HepG2 (cell line): ENCODE measurements around the gene NLRC5. TPM values are rescaled to one million over a fixed set of nuclear protein-coding genes. Genes with fewer than 3 reads are reported as not detected.
A peak's percentile ranks its signal among the peaks of the same experiment; 100 is the strongest.

Source experiments
- ATAC-seq: fragments of 200-7000 bp; cut with Tn5 transposase; 3 replicates; pipeline ENCODE4 v1.9.1; 2020; ENCODE audit warnings: mild to moderate bottlenecking, moderate library complexity
- BruUV-seq: library from RNA; stranded (reverse); fragments of 400-500 nt; replicated peaks from 2 replicates; lab custom pipeline; 2021; lab: Mats Ljungman, UMichigan
- CTCF ChIA-PET: fragments of 300-600 bp; formaldehyde crosslinking; extraction: SDS; loops from one replicate; lab custom pipeline; 2021; ENCODE audit warnings: low total read pairs, inconsistent platforms, low intra/inter-chr PET ratio; lab: Yijun Ruan, JAX
- POLR2A ChIA-PET: fragments of 350-600 bp; sonication (Branson Sonifier 250); formaldehyde crosslinking; loops from one replicate; lab custom pipeline; 2020; ENCODE audit warnings: antibody characterized with exemption, inconsistent platforms; lab: Yijun Ruan, JAX
- DNase-seq: peaks from one replicate; pipeline ENCODE4 v3.0.0-alpha.2; 2015; ENCODE audit warnings: low spot score
- FAIRE-seq: peaks from 3 replicates; lab custom pipeline; 2011; peaks lifted over from hg19 to GRCh38; lab: Jason Lieb, UNC
- H2AFZ ChIP-seq: one replicate; pipeline ENCODE4 v1.6.1; 2011; ENCODE audit warnings: low read length, inconsistent platforms
- H3K27ac ChIP-seq: fragments of 300-600 bp; 3 replicates; pipeline ENCODE4 v1.8.0; 2011; ENCODE audit warnings: mixed run types, mild to moderate bottlenecking, mixed read lengths, low read length, inconsistent platforms; ENCODE audit not compliant: insufficient read depth; ENCODE audit errors: extremely low read length
- H3K27me3 ChIP-seq, 2 experiments: fragments of 200-600 bp in 1 of 2; 2 replicates in 1 of 2; 3 replicates in 1 of 2; pipeline versions ENCODE4 v1.6.0 to v1.8.0; 2011; ENCODE audit warnings: low read length in 2 of 2, mild to moderate bottlenecking in 2 of 2, moderate library complexity in 2 of 2, inconsistent platforms in 1 of 2; ENCODE audit not compliant: insufficient read depth in 2 of 2, control insufficient read depth in 1 of 2
- H3K36me3 ChIP-seq, 2 experiments: fragments of 200-600 bp in 1 of 2; replicated peaks in 1 of 2; 2 replicates in 1 of 2; 3 replicates in 1 of 2; pipeline versions ENCODE4 v1.5.1 to v1.8.0; 2011; ENCODE audit warnings: low read length in 2 of 2, inconsistent platforms in 1 of 2; ENCODE audit not compliant: insufficient read depth in 2 of 2, control insufficient read depth in 1 of 2
- H3K4me1 ChIP-seq: 2 replicates; pipeline ENCODE4 v1.5.1; 2012; ENCODE audit warnings: low read length, inconsistent platforms; ENCODE audit not compliant: insufficient read depth
- H3K4me2 ChIP-seq: 2 replicates; pipeline ENCODE4 v1.6.0; 2011; ENCODE audit warnings: low read depth, low read length, inconsistent platforms
- H3K4me3 ChIP-seq, 3 experiments: fragments of 200-600 bp in 1 of 3; sonication (generic), shearing (Covaris generic) in 1 of 3; replicated peaks in 1 of 3; 2 replicates each; pipeline ENCODE4 v1.5.1; 2011 to 2016; ENCODE audit warnings: low read length in 3 of 3, inconsistent platforms in 2 of 3, low read depth in 2 of 3, mild to moderate bottlenecking in 2 of 3, control low read depth in 1 of 3, mixed read lengths in 1 of 3; ENCODE audit not compliant: insufficient read depth in 1 of 3
- H3K79me2 ChIP-seq: one replicate; pipeline ENCODE4 v1.6.1; 2011; ENCODE audit warnings: low read length, inconsistent platforms; ENCODE audit not compliant: insufficient read depth
- H3K9ac ChIP-seq: 2 replicates; pipeline ENCODE4 v1.6.0; 2011; ENCODE audit warnings: mild to moderate bottlenecking, low read depth, low read length, inconsistent platforms; ENCODE audit not compliant: insufficient read depth
- H3K9me3 ChIP-seq: 2 replicates; pipeline ENCODE4 v1.5.1; 2012; ENCODE audit warnings: mild to moderate bottlenecking, low read length
- H4K20me1 ChIP-seq: 2 replicates; pipeline ENCODE4 v1.6.0; 2011; ENCODE audit warnings: inconsistent platforms, mild to moderate bottlenecking, low read length, moderate library complexity; ENCODE audit not compliant: insufficient read depth
- HOMEZ ChIP-seq: IDR thresholded peaks from 2 replicates; pipeline ENCODE4 v1.6.1; 2016; ENCODE audit warnings: low read depth
- IRX3 ChIP-seq: sonication (generic); formaldehyde crosslinking; IDR thresholded peaks from 2 replicates; pipeline ENCODE4 v1.8.1; 2023; ENCODE audit warnings: mild to moderate bottlenecking, low read depth, missing genetic modification reagents, borderline replicate concordance
- JARID2 ChIP-seq: sonication (generic); formaldehyde crosslinking; IDR thresholded peaks from 2 replicates; pipeline ENCODE4 v1.8.1; 2023; ENCODE audit warnings: missing genetic modification reagents, inconsistent platforms; ENCODE audit not compliant: insufficient replicate concordance
- MEF2D ChIP-seq: sonication (generic); formaldehyde crosslinking; IDR thresholded peaks from 2 replicates; pipeline ENCODE4 v1.5.1; 2020; ENCODE audit warnings: mild to moderate bottlenecking, missing genetic modification reagents
- ZNF407 ChIP-seq: sonication (generic); formaldehyde crosslinking; IDR thresholded peaks from one replicate; pipeline ENCODE4 v1.5.1; 2020; ENCODE audit warnings: mild to moderate bottlenecking, missing genetic modification reagents; ENCODE audit errors: not compliant biosample characterization
- ZNF530 ChIP-seq: sonication (generic); formaldehyde crosslinking; IDR thresholded peaks from 2 replicates; pipeline ENCODE4 v1.5.0; 2020; ENCODE audit warnings: low read depth, mild to moderate bottlenecking, missing genetic modification reagents
- WGBS: methylation state at CpG from one replicate; pipeline ENCODE4 v1.1.6; 2017; ENCODE audit warnings: low lambda C conversion rate; 5-methylcytosine and 5-hydroxymethylcytosine counted together
- in situ Hi-C: cut with HindIII; loops from 2 replicates; pipeline ENCODE4 v1.10.0; 2017; ENCODE audit warnings: low pct_unique_long_range_greater_than_20kb; ENCODE audit not compliant: extremely low pct_ligation_motif_present
- intact Hi-C: fragments of 100-400 bp; cut with micrococcal nuclease; formaldehyde crosslinking; loops from one replicate; pipeline ENCODE4 v1.10.0; 2022; ENCODE audit not compliant: unreplicated experiment
- polyA plus RNA-seq, 8 experiments: library from polyadenylated mRNA; depleted of rRNA in 3 of 8; stranded (reverse) in 7 of 8; unstranded in 1 of 8; fragments of >200 nt; fragmentation: Illumina TruSeq in 4 of 8; extraction: Trizol in 4 of 8; gene quantifications; 2 replicates each; pipeline versions ENCODE4 v1.2.1 to v1.2.3, GENCODE V29; 2011 to 2016; ENCODE audit warnings: low read depth in 4 of 8, missing spikeins in 1 of 8, mixed read lengths in 1 of 8; ENCODE audit not compliant: insufficient read depth in 1 of 8
- total RNA-seq, 5 experiments: library from RNA; depleted of rRNA; stranded (reverse); fragments of >200 nt; fragmentation: Illumina TruSeq; extraction: Trizol; gene quantifications; 2 replicates each; pipeline ENCODE4 v1.2.3, GENCODE V29; 2016; ENCODE audit warnings: low read depth in 1 of 5
- TF ChIP-seq, protein P1 (sequence below): sonication (generic); formaldehyde crosslinking; IDR thresholded peaks from 2 replicates; pipeline ENCODE4 v1.4.0; 2020; ENCODE audit warnings: missing genetic modification reagents

Gene NLRC5
- total and polyA plus RNA-seq, 2 of the 13 experiments (the other 11 are each of a cell fraction or from before 2014, with no cell fraction given) = 6.3 to 12.7 TPM

- H3K27ac ChIP-seq = no peak overlapping the region
- no peaks in the 10 kb centered on the region for H3K9me3 ChIP-seq
- ATAC-seq (peak; percentile 21; the same call in 2 of the 3 replicates), DNase-seq (no peak), FAIRE-seq (no peak)
- no peaks in the 10 kb centered on the region for H3K36me3 ChIP-seq
- no peaks in the 10 kb centered on the region for H3K79me2 ChIP-seq
- intact Hi-C loops = no loop called here
- no peaks in the 10 kb centered on the region for H4K20me1 ChIP-seq
- H3K4me2 ChIP-seq = no peak overlapping the region
- WGBS = 52% methylated on average over 8 of the region's 9 CpGs
- TF ChIP-seq MEF2D (CRISPR knock-in tag) = no peak
- no peak for TF ChIP-seq HOMEZ (CRISPR knock-in tag)
- in situ Hi-C loops = no loop called here
- no peak overlapping the region for H3K4me3 ChIP-seq
- ChIA-PET POLR2A (no interaction called here), CTCF (no interaction called here)
- no peak overlapping the region for H2AFZ ChIP-seq
- no peak overlapping the region for H3K9ac ChIP-seq
- no TSS peak for BruUV-seq
- H3K4me1 ChIP-seq = no peaks in the 10 kb centered on the region
- peaks cover 0 to 2% of the 10 kb centered on the region in 2 experiments; a peak in 1 of 5 replicates for H3K27me3 ChIP-seq
These were observed 118.1 kb downstream of the NLRC5 start for GRCh38 chr16:57107321-57107922.

DNA sequence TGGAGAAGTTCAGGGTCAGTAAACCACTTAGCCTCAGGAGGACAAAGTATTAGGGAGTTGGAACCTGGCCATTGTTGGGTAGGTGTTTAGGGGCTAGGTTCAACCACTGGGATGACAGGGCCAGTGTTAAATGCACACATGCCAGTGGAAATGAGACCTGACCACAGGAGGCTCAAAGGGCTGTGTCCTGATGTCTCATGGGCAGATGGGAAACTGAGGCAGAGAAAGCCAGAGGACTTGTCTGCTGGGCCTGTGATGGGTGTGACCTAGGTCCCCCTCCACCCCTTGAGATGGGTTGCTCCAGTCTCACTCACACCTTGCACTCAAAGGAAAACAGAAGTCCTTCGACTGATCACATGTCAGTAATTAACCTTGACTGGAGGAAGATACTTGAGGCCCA is 119.1 kb downstream of the NLRC5 start:
- H3K4me1 ChIP-seq = no peaks in the 10 kb centered on the region
- H3K9ac ChIP-seq = no peak overlapping the region
- intact Hi-C loops (no loop called here), in situ Hi-C loops (no loop called here)
- no peaks in the 10 kb centered on the region for H4K20me1 ChIP-seq
- no peak overlapping the region for H3K4me3 ChIP-seq
- 12% methylated on average over 1 of the region's 1 CpG for WGBS
- ChIA-PET POLR2A (no interaction called here), CTCF (no interaction called here)
- H3K79me2 ChIP-seq = no peaks in the 10 kb centered on the region
- FAIRE-seq (no peak), DNase-seq (no peak), ATAC-seq (no peak)
- no TSS peak for BruUV-seq
- H3K36me3 ChIP-seq = no peaks in the 10 kb centered on the region
- no peaks in the 10 kb centered on the region for H3K9me3 ChIP-seq
- no peak overlapping the region for H3K27ac ChIP-seq
- peaks cover 0 to 2% of the 10 kb centered on the region in 2 experiments; a peak in 1 of 5 replicates for H3K27me3 ChIP-seq
- no peak overlapping the region for H2AFZ ChIP-seq
- H3K4me2 ChIP-seq = no peak overlapping the region
- TF ChIP-seq, protein P1, sequence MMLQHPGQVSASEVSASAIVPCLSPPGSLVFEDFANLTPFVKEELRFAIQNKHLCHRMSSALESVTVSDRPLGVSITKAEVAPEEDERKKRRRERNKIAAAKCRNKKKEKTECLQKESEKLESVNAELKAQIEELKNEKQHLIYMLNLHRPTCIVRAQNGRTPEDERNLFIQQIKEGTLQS (CRISPR knock-in tag) = no peak
- TF ChIP-seq IRX3 (CRISPR knock-in tag) (no peak), ZNF407 (CRISPR knock-in tag) (no peak), ZNF530 (no peak), JARID2 (CRISPR knock-in tag) (no peak)
